GM19238 (cell line): ENCODE data around the gene FARSB.
A peak's percentile ranks its signal among the peaks of the same experiment; 100 is the strongest.

ENCODE experiments used
- DNase-seq: peaks from one replicate; pipeline ENCODE4 v3.0.0; 2011; ENCODE audit warnings: low spot score; ENCODE audit not compliant: insufficient read length

The FARSB gene

DNA sequence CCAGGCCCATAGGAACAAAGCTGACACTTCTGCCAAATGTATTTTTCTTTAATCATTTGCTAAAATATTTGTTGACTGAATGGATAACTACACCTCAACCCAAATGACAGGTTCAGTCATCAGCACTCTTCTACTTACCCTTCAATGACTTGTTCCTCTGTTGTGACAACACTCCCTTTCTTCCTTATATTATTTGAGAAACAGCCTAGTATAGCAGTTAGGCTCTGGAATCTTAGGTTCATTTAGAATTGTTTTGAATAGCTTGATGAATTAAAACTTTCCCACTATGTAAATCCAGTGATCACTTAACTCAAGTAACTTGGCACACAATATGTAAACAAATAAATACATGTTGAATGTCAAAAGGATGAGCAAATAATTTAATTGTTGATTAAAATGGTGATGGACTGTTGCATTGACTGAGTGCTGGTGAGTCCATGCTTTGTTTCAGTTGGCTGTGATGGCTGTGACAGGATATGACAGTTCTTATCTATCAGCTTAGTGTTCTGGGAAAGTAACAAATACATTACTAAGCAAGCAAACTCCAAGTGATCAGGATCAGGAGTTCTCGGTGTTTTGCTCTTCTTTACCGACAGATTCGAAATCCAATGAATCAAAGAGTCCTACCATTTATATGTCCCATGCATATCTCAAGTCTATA, 12.7 kb upstream of the FARSB start:
- no peak for DNase-seq

DNA sequence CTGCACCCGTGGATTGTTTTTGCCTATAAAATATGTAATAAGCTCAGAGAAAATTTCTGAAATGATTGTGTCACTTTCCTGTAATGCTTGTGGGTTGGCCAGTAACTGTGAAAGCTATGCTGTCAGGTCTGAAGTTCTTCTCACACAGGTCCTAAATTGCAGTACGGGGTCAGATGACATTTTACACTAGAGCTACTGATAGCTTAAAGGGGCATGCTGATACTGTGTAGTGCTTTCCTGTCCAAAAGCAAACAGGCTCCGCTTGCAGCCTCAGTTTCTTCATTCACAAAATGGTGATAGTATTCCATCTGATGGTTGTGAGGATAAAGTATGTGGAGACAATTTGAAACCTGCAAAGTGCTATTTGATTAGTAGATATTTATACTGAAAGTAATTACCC, 7.6 kb upstream of the FARSB start:
- no peak for DNase-seq

DNA sequence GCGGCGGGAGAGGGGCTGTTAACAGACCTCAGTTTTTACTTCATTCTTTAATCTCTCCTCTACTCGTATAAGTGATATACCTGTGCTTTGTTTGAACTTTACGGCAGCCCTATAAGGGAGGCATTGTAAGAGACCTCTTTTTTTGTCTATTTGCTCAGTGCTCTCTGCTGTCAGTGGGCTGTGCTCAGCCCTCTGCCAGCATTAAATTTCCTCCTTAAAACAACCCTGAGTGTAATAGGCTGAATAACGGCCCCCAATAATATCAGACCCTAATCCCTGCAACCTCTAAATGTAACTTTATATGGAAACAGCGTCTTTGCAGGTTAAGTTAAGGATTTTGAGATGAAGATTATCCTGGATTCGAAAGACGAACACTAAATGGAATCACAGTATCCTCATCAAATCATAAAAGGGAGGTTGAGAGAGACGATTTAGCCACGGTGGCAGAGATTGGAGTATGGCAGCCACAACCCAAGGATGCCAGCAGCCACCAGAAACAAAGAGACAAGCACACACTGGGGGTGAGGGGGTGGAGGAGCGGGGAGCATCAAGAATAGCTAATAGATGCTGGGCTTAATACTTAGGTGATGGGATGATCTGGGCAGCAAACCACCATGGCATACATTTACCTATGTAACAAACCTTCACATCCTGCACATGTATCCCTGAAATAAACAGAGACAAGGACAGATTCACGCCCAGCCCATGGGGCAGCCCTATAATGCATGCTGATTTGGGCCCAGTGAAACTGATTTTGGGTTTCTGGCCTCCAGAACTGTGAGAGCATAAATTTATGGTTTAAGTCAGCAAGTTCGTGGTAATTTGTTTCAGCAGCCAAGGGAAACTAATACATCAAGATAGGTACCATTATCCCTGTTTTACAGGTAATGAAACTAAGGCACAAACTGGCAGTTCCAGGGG, 894 bp upstream of the FARSB start:
- DNase-seq: no peak

GRCh38 chr2:222653280-222653679, 2.6 kb downstream of the FARSB start:
- no peak for DNase-seq

DNA sequence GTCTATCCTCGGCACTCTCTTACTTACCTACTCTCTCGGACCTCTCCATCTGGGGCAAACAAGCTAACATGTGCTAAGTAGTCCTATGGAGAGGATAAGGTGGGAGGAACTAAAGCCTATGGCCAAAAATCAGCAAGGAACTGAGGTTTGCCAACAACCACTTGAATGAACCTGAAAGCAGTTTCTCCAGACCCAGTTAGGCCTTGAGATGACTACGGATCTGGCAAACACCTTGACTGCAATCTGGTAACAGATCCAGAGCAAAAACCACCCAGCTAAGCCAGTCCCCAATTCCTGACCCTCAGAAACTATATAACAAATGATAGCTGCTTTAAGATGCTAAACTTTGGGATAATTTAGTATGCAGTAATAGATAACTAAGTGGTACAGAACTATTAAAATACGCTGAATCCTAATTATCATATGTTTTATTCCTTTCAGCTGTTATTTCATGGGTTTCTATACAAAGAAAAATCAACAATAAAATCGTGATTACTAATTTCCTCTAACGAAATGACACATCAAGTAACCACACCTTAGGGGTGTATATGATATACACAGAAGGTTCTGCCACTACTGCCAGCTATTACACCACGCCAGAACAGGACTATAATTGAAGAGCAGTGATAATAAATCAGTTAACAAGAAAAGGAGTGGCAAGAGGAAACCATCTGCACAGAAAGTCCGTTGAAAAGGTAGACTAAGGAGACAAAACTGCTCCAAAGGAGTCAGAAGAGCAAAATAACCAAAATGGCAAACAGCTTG, 3.2 kb downstream of the FARSB start:
- DNase-seq: no peak

GRCh38 chr2:222651718-222652418, 4.0 kb downstream of the FARSB start:
- no peak for DNase-seq

- no peak for DNase-seq
Measured at GRCh38 chr2:222649801-222650200, 6.1 kb downstream of the FARSB start.

GRCh38 chr2:222646008-222646407, 9.9 kb downstream of the FARSB start:
- DNase-seq: no peak

DNA sequence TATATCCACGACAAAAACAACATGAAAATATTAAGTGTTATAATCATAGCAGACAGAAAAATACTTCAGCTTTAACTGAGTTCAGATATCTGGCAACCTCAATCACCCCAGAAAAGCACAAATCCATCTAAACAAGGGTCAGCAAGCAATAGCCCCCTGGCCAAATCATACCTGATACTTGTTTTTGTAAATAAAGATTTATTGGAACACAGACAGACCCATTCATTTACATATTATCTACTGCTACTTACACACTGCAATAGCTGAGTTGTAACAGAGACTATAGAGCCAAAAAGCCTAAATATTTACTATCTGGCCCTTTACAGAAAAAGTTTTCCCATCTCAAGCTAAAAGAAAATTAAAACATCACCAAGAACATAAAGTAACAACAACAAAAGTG, 12.8 kb downstream of the FARSB start:
- DNase-seq: no peak

DNA sequence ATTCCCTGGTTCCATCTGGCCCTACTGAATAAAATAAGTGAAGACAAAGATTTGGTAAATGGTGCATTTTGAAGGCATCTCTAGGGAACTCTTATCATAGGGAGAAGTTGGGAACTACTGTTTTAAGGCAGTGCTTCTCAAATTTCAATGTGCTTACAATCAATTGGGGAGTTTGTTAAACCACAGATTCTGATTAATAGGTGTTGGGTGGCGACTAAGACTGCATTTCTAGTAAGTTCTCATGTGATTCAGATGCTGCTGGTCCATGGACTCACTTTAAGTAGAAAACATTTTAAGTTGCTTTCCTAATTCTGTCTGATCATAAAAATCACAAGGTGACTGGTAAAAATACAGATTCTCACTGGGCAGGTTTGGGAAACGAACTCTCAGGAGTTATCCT, 14.6 kb downstream of the FARSB start:
- no peak for DNase-seq

- no peak for DNase-seq
Measured at GRCh38 chr2:222637067-222637466, 18.8 kb downstream of the FARSB start.

- DNase-seq: no peak
Measured at GRCh38 chr2:222635295-222635694, 20.6 kb downstream of the FARSB start.

GRCh38 chr2:222627764-222628163, 28.1 kb downstream of the FARSB start:
- no peak for DNase-seq

DNA sequence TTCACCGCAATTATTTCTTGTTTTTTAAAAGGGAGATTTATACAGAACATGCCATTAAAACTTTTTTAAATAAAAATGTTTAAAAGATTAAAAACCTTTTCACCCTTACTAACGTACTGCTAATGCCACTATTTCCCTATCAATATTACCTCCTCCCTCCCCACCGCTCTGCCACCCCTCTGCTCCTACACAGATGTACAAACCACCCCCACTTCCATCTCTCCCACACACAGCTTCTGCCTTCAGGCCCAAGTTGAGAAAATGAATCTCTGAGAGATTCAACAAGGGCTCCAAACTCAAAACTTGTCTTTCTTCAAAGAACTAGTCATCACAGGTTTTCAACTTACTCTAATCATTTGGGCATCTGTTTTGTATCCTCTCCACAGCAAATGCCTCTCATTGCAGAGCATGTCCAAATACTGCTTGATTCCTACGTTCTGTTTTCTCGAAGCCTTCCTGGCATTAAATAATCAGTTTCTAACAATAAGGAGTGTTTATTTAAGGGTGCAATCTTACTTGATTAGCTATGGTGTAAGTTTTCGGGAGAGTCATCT, 32.1 kb downstream of the FARSB start:
- DNase-seq: no peak

DNA sequence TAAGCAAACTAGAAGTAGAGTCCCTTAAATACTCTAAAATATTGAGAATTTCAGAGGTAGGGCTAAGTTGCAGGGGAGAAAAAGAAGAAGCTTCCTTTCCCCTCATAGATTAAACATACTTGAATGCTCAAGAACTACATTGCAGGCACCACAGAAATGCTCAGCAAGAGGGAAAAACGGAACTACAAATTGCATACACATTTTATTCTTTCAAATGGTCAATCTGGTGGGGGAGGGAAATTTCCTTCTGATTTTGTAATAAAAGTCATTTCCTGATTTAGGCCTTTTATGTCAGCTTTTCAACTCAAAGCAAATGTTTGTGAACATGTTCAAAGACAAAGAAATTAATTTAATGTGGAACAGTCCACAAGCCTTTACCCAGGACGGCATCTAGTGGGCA, 33.0 kb downstream of the FARSB start:
- DNase-seq: no peak

GRCh38 chr2:222621893-222622292, 34.0 kb downstream of the FARSB start:
- no peak for DNase-seq

GRCh38 chr2:222615320-222615719, 40.6 kb downstream of the FARSB start:
- DNase-seq: no peak

- peak; percentile 21 for DNase-seq
Measured at GRCh38 chr2:222613715-222614331, 42.1 kb downstream of the FARSB start.

GRCh38 chr2:222611684-222612083, 44.2 kb downstream of the FARSB start:
- no peak for DNase-seq

GRCh38 chr2:222610746-222611145, 45.1 kb downstream of the FARSB start:
- no peak for DNase-seq

- DNase-seq: no peak
Measured at GRCh38 chr2:222609381-222609780, 46.5 kb downstream of the FARSB start.
